K562 (cell line): ENCODE results near the gene CERS2. TPM values are rescaled to one million over a fixed set of nuclear protein-coding genes. Genes with fewer than 3 reads are reported as not detected.

Experiments used
- ATAC-seq: fragments of 200-7000 bp; cut with Tn5 transposase; 3 replicates; pipeline ENCODE4 v1.9.1; 2020; ENCODE audit warnings: moderate library complexity
- BruUV-seq: library from RNA; stranded (reverse); fragments of 400-500 nt; replicated peaks from 2 replicates; lab custom pipeline; 2021; lab: Mats Ljungman, UMichigan
- CTCF ChIA-PET: fragments of 300-600 bp; formaldehyde crosslinking; extraction: SDS; loops from one replicate; lab custom pipeline; 2021; ENCODE audit warnings: low intra/inter-chr PET ratio; lab: Yijun Ruan, JAX
- POLR2A ChIA-PET: fragments of 300-600, 350-650 bp; sonication (Branson Sonifier 250); formaldehyde crosslinking; extraction: SDS; loops from one replicate; lab custom pipeline; 2021; ENCODE audit warnings: antibody characterized with exemption, inconsistent platforms; lab: Yijun Ruan, JAX
- DNase-seq, 4 experiments: peaks; one replicate each; pipeline versions ENCODE4 v3.0.0 to v3.0.0-alpha.2; 2011 to 2018; ENCODE audit warnings: low spot score in 3 of 4, mixed read lengths in 3 of 4; ENCODE audit errors: extremely low read depth in 1 of 4
- FAIRE-seq: peaks from 2 replicates; lab custom pipeline; 2011; peaks lifted over from hg19 to GRCh38; lab: Jason Lieb, UNC
- H2AFZ ChIP-seq: 2 replicates; pipeline ENCODE4 v1.6.0; 2011; ENCODE audit warnings: low read depth, low read length, control low read depth, inconsistent platforms
- H3K27ac ChIP-seq: fragments of 200-600 bp; 3 replicates; pipeline ENCODE4 v1.8.0; 2011; ENCODE audit warnings: low read depth, mild to moderate bottlenecking, control low read depth, inconsistent platforms, low read length, moderate library complexity, mixed read lengths; ENCODE audit errors: extremely low read depth
- H3K27me3 ChIP-seq, 2 experiments: fragments of 300-600 bp in 1 of 2; 2 replicates in 1 of 2; 3 replicates in 1 of 2; pipeline versions ENCODE4 v1.6.0 to v1.8.0; 2011; ENCODE audit warnings: inconsistent platforms in 2 of 2, low read length in 2 of 2, mild to moderate bottlenecking in 1 of 2, mixed read lengths in 1 of 2, moderate library complexity in 1 of 2; ENCODE audit not compliant: control insufficient read depth in 2 of 2, insufficient read depth in 2 of 2
- H3K36me3 ChIP-seq: fragments of 300-600 bp; 3 replicates; pipeline ENCODE4 v1.8.0; 2011; ENCODE audit warnings: mild to moderate bottlenecking, low read length, inconsistent platforms; ENCODE audit not compliant: control insufficient read depth, insufficient read depth
- H3K4me1 ChIP-seq, 2 experiments: fragments of 200-600 bp in 1 of 2; replicated peaks in 1 of 2; 2 replicates in 1 of 2; 3 replicates in 1 of 2; pipeline versions ENCODE4 v1.5.1 to v1.8.0; 2011; ENCODE audit warnings: inconsistent platforms in 2 of 2, low read length in 2 of 2, mild to moderate bottlenecking in 1 of 2, mixed read lengths in 1 of 2, moderate library complexity in 1 of 2; ENCODE audit not compliant: control insufficient read depth in 2 of 2, insufficient read depth in 2 of 2
- H3K4me2 ChIP-seq: 2 replicates; pipeline ENCODE4 v1.6.1; 2011; ENCODE audit warnings: low read length, control low read depth, inconsistent platforms, mixed read lengths; ENCODE audit not compliant: insufficient read depth
- H3K4me3 ChIP-seq: fragments of 200-600 bp; sonication (generic), shearing (Covaris generic); 2 replicates; pipeline ENCODE4 v1.5.1; 2016; ENCODE audit warnings: control low read depth, inconsistent platforms
- H3K79me2 ChIP-seq: fragments of 200-600 bp; 3 replicates; pipeline ENCODE4 v1.8.0; 2011; ENCODE audit warnings: low read length, inconsistent platforms; ENCODE audit not compliant: control insufficient read depth, insufficient read depth
- H3K9ac ChIP-seq, 2 experiments: 2 replicates each; pipeline versions ENCODE4 v1.6.0 to v1.6.1; 2011; ENCODE audit warnings: low read depth in 2 of 2, low read length in 2 of 2, control low read depth in 1 of 2, inconsistent platforms in 1 of 2, mild to moderate bottlenecking in 1 of 2, mixed read lengths in 1 of 2; ENCODE audit not compliant: insufficient read depth in 1 of 2
- H3K9me1 ChIP-seq: one replicate; pipeline ENCODE4 v1.6.0; 2011; ENCODE audit warnings: inconsistent platforms, mild to moderate bottlenecking, low read length, moderate library complexity; ENCODE audit not compliant: control insufficient read depth, insufficient read depth
- H3K9me3 ChIP-seq: replicated peaks from 2 replicates; pipeline ENCODE4 v1.5.1; 2011; ENCODE audit warnings: low read depth, low read length, inconsistent platforms; ENCODE audit not compliant: control insufficient read depth, insufficient read depth
- H4K20me1 ChIP-seq: replicated peaks from 2 replicates; pipeline ENCODE4 v1.6.1; 2011; ENCODE audit warnings: low read length, inconsistent platforms, mixed read lengths; ENCODE audit not compliant: control insufficient read depth, insufficient read depth
- CEBPB ChIP-seq: fragments of 450-650 bp; IDR thresholded peaks from 2 replicates; pipeline ENCODE4 v1.6.1; 2016; ENCODE audit warnings: missing genetic modification characterization, missing compliant biosample characterization
- GTF2E2 ChIP-seq: fragments of 200-800 bp; sonication (Bioruptor generic); IDR thresholded peaks from 2 replicates; pipeline ENCODE4 v1.6.1; 2016; ENCODE audit warnings: missing genetic modification characterization, missing compliant biosample characterization
- IRF9 ChIP-seq: fragments of 450-650 bp; IDR thresholded peaks from 2 replicates; pipeline ENCODE4 v1.6.1; 2016; ENCODE audit warnings: missing biosample characterization, missing genetic modification characterization
- POU5F1 ChIP-seq: fragments of 150-350 bp; IDR thresholded peaks from 2 replicates; pipeline ENCODE4 v1.6.1; 2014; ENCODE audit warnings: borderline replicate concordance, low read length, low read depth, mild to moderate bottlenecking; ENCODE audit not compliant: partially characterized antibody
- RNF2 ChIP-seq: sonication (generic); IDR thresholded peaks from 2 replicates; pipeline ENCODE4 v1.6.1; 2016
- SMAD4 ChIP-seq: fragments of 250-450 bp; sonication (Bioruptor Pico); conservative IDR thresholded peaks from 2 replicates; pipeline ENCODE4 v1.8.0; 2021; ENCODE audit warnings: inconsistent platforms, mild to moderate bottlenecking, moderate library complexity
- TBP ChIP-seq: optimal IDR thresholded peaks from 2 replicates; pipeline ENCODE3; 2011; ENCODE audit warnings: low read depth, low read length, improper control_type of control experiment
- TCFL5 ChIP-seq: fragments of 250-450 bp; sonication (Bioruptor Pico); conservative IDR thresholded peaks from 2 replicates; pipeline ENCODE4 v1.6.1; 2021; ENCODE audit warnings: mild to moderate bottlenecking, moderate library complexity, matching md5 sums
- TEAD4 ChIP-seq, 2 experiments: sonication (generic) in 1 of 2; formaldehyde crosslinking in 1 of 2; IDR thresholded peaks; 2 replicates each; pipeline versions ENCODE4 v1.6.1 to v1.8.0; 2012 to 2022; ENCODE audit warnings: borderline replicate concordance in 1 of 2, inconsistent platforms in 1 of 2, low read length in 1 of 2, mild to moderate bottlenecking in 1 of 2, missing genetic modification reagents in 1 of 2
- THAP12 ChIP-seq: fragments of 250-450 bp; sonication (Bioruptor Pico); IDR thresholded peaks from 2 replicates; pipeline ENCODE4 v1.9.0; 2021; ENCODE audit warnings: mild to moderate bottlenecking, inconsistent platforms
- ZC3H11A ChIP-seq: IDR thresholded peaks from 2 replicates; pipeline ENCODE4 v1.6.1; 2012; ENCODE audit warnings: low read depth, low read length, improper control_type of control experiment
- ZNF197 ChIP-seq: fragments of 200-800 bp; sonication (Bioruptor generic); IDR thresholded peaks from 2 replicates; pipeline ENCODE4 v1.6.1; 2016; ENCODE audit warnings: low read depth, missing genetic modification characterization, missing compliant biosample characterization
- WGBS: fragments of 100-300 bp; shearing (Covaris generic); methylation state at CpG from one replicate; pipeline ENCODE4 v1.1.6; 2016; ENCODE audit warnings: low coverage, mixed read lengths; ENCODE audit not compliant: insufficient coverage; ENCODE audit errors: missing lambda C conversion rate; 5-methylcytosine and 5-hydroxymethylcytosine counted together
- in situ Hi-C: fragments of 300-500 bp; cut with MboI; formaldehyde crosslinking; loops from 4 replicates; pipeline ENCODE4 v1.15.0; 2018; ENCODE audit warnings: inconsistent platforms, mixed read lengths
- intact Hi-C: fragments of 100-400 bp; cut with micrococcal nuclease; formaldehyde crosslinking; loops from 2 replicates; pipeline ENCODE4 v1.14.2; 2022
- polyA plus RNA-seq, 8 experiments: library from polyadenylated mRNA; depleted of rRNA in 4 of 8; stranded (reverse) in 5 of 8; unstranded in 3 of 8; fragments of >200 nt; fragmentation: Nextera tagmentation in 2 of 8; fragmentation: Illumina TruSeq in 1 of 8; extraction: Ambion mirVana in 2 of 8; extraction: Trizol in 1 of 8; gene quantifications; 2 replicates each; pipeline versions ENCODE4 v1.2.1 to v1.2.3, GENCODE V29; 2011 to 2014; ENCODE audit warnings: inconsistent platforms in 1 of 8, missing spikeins in 1 of 8
- total RNA-seq, 7 experiments: library from RNA; depleted of rRNA in 6 of 7; stranded (reverse); fragments of >200 nt in 6 of 7; fragmentation: Illumina TruSeq in 2 of 7; extraction: Trizol in 2 of 7; gene quantifications; 2 replicates each; pipeline versions ENCODE4 v1.2.1 to v1.2.3, GENCODE V29; 2011 to 2021; ENCODE audit warnings: low replicate concordance in 1 of 7
- TF ChIP-seq, protein P1 (sequence below): fragments of 450-650 bp; IDR thresholded peaks from 2 replicates; pipeline ENCODE4 v1.6.1; 2018; ENCODE audit not compliant: partially characterized antibody

Gene CERS2
- total and polyA plus RNA-seq, 9 of the 15 experiments (the other 6 are each of a cell fraction or from before 2014, with no cell fraction given) = 23.4 to 295 (median 132) TPM

- peaks cover 77% of the 10 kb centered on the region for H3K79me2 ChIP-seq
- no peaks in the 10 kb centered on the region for H3K9me3 ChIP-seq
- H3K9me1 ChIP-seq = peaks cover 5% of the 10 kb centered on the region
- FAIRE-seq = no peak
- ATAC-seq = peak; percentile 4; the same call in 1 of the 3 replicates
- DNase-seq = peak in 1 of 4 experiments; percentile 55
- no TSS peak for BruUV-seq
- peak overlapping the region; percentile 26; the same call in 1 of the 3 replicates for H3K27ac ChIP-seq
- no peak overlapping the region for H3K4me3 ChIP-seq
- ChIA-PET CTCF (interaction anchor here (0.7 kb wide), 1 partner anchor 277 kb away, joined by 3 read pairs; no protein-coding TSS in a partner anchor), POLR2A (interaction anchor here (0.6 to 7.5 kb wide), 7 partner anchors 8 to 396 kb away, joined by 3 to 64 read pairs (median 4); partner anchors contain the start of genes ANXA9 and MCL1)
- H2AFZ ChIP-seq = no peak overlapping the region
- peak overlapping the region in 1 of 2 experiments; percentile 81; a peak in 2 of 4 replicates for H3K9ac ChIP-seq
- WGBS = 37% methylated on average over 11 of the region's 11 CpGs
- intact Hi-C loops = loop anchor here (10.0 kb wide), 1 partner anchor 356 kb away; no protein-coding TSS in a partner anchor
- H3K4me2 ChIP-seq = peak overlapping the region; percentile 92
- no peaks in the 10 kb centered on the region for H3K27me3 ChIP-seq
- H3K36me3 ChIP-seq = peaks cover 66% of the 10 kb centered on the region; the same call in 2 of the 3 replicates
- peaks cover 32 to 48% of the 10 kb centered on the region in 2 experiments for H3K4me1 ChIP-seq
- in situ Hi-C loops = no loop called here
- peaks cover 38% of the 10 kb centered on the region for H4K20me1 ChIP-seq
- TF ChIP-seq ZNF197 (CRISPR knock-in tag) (no peak), SMAD4 (no peak), THAP12 (CRISPR knock-in tag) (no peak), CEBPB (tag) (peak; percentile 91), TEAD4 (IDR thresholded peaks at IDR 0.05; ENCODE audit: low read length) (no peak), TEAD4 (CRISPR knock-in tag; IDR thresholded peaks at IDR 0.05; ENCODE audit: borderline replicate concordance) (no peak), IRF9 (tag) (peak; percentile 95), GTF2E2 (tag) (no peak), ZC3H11A (no peak), POU5F1 (no peak), TCFL5 (CRISPR knock-in tag) (no peak), TBP (no peak), RNF2 (no peak)
- TF ChIP-seq, protein P1, sequence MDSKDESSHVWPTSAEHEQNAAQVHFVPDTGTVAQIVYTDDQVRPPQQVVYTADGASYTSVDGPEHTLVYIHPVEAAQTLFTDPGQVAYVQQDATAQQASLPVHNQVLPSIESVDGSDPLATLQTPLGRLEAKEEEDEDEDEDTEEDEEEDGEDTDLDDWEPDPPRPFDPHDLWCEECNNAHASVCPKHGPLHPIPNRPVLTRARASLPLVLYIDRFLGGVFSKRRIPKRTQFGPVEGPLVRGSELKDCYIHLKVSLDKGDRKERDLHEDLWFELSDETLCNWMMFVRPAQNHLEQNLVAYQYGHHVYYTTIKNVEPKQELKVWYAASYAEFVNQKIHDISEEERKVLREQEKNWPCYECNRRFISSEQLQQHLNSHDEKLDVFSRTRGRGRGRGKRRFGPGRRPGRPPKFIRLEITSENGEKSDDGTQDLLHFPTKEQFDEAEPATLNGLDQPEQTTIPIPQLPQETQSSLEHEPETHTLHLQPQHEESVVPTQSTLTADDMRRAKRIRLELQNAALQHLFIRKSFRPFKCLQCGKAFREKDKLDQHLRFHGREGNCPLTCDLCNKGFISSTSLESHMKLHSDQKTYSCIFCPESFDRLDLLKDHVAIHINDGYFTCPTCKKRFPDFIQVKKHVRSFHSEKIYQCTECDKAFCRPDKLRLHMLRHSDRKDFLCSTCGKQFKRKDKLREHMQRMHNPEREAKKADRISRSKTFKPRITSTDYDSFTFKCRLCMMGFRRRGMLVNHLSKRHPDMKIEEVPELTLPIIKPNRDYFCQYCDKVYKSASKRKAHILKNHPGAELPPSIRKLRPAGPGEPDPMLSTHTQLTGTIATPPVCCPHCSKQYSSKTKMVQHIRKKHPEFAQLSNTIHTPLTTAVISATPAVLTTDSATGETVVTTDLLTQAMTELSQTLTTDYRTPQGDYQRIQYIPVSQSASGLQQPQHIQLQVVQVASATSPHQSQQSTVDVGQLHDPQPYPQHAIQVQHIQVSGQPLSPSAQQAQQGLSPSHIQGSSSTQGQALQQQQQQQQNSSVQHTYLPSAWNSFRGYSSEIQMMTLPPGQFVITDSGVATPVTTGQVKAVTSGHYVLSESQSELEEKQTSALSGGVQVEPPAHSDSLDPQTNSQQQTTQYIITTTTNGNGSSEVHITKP = peak; percentile 81
Observed at GRCh38 chr1:150970808-150971582, 3.6 kb downstream of the CERS2 start.
